Caco-2 (cell line): ENCODE data around the gene CGB8. TPM values are rescaled to one million over a fixed set of nuclear protein-coding genes. Genes with fewer than 3 reads are reported as not detected.
A peak's percentile ranks its signal among the peaks of the same experiment; 100 is the strongest.

Experiments
- BruUV-seq: library from RNA; stranded (reverse); fragments of 400-500 nt; replicated peaks from 2 replicates; lab custom pipeline; 2021; lab: Mats Ljungman, UMichigan
- CTCF ChIA-PET: fragments of 300-600 bp; sonication (Branson Sonifier 250); formaldehyde crosslinking; loops from one replicate; lab custom pipeline; 2022; ENCODE audit warnings: antibody characterized with exemption; lab: Charles Lee
- POLR2A ChIA-PET: fragments of 300-600 bp; sonication (Branson Sonifier 250); formaldehyde crosslinking; loops from one replicate; lab custom pipeline; 2022; ENCODE audit warnings: antibody characterized with exemption; lab: Charles Lee
- DNase-seq, 2 experiments: peaks; one replicate each; pipeline versions ENCODE4 v3.0.0 to v3.0.0-alpha.2; 2020 to 2022
- H3K27me3 ChIP-seq: replicated peaks from 2 replicates; pipeline ENCODE4 v1.6.0; 2011; ENCODE audit warnings: low read length; ENCODE audit not compliant: control insufficient read depth, insufficient read depth
- H3K36me3 ChIP-seq: 2 replicates; pipeline ENCODE4 v1.5.1; 2011; ENCODE audit warnings: low read length; ENCODE audit not compliant: control insufficient read depth, insufficient read depth
- H3K4me1 ChIP-seq: fragments of 250-450 bp; sonication (Bioruptor Pico); 2 replicates; pipeline ENCODE4 v1.5.1; 2020; ENCODE audit warnings: mild to moderate bottlenecking
- H3K4me3 ChIP-seq: 2 replicates; pipeline ENCODE4 v1.5.1; 2011; ENCODE audit warnings: low read depth, mild to moderate bottlenecking, control low read depth, low read length
- H3K9me3 ChIP-seq: fragments of 250-450 bp; sonication (Bioruptor Pico); 2 replicates; pipeline ENCODE4 v1.5.1; 2020; ENCODE audit warnings: mild to moderate bottlenecking, moderate library complexity
- H3K27ac Mint-ChIP-seq: one replicate; pipeline ENCODE4 v1.8.0; 2022; ENCODE audit warnings: mixed read lengths; ENCODE audit not compliant: unreplicated experiment
- H3K27me3 Mint-ChIP-seq: one replicate; pipeline ENCODE4 v1.8.0; 2022; ENCODE audit warnings: mixed read lengths; ENCODE audit not compliant: insufficient read depth, unreplicated experiment
- H3K36me3 Mint-ChIP-seq: one replicate; pipeline ENCODE4 v1.8.0; 2022; ENCODE audit warnings: mild to moderate bottlenecking, mixed read lengths; ENCODE audit not compliant: insufficient read depth, unreplicated experiment
- H3K4me1 Mint-ChIP-seq: one replicate; pipeline ENCODE4 v1.8.0; 2022; ENCODE audit warnings: low read depth, mixed read lengths; ENCODE audit not compliant: unreplicated experiment
- H3K4me3 Mint-ChIP-seq: one replicate; pipeline ENCODE4 v1.8.0; 2022; ENCODE audit warnings: mild to moderate bottlenecking, moderate library complexity, mixed read lengths; ENCODE audit not compliant: unreplicated experiment
- H3K9me3 Mint-ChIP-seq: one replicate; pipeline ENCODE4 v1.8.0; 2022; ENCODE audit warnings: mixed read lengths; ENCODE audit not compliant: unreplicated experiment
- CTCF ChIP-seq, 2 experiments: fragments of 200-600 bp in 1 of 2; IDR thresholded peaks; 1 replicate in 1 of 2; 2 replicates in 1 of 2; pipeline versions ENCODE4 v1.5.1 to v1.8.0; 2011 to 2022; ENCODE audit warnings: antibody characterized with exemption in 1 of 2, control low read depth in 1 of 2, inconsistent platforms in 1 of 2, low read depth in 1 of 2, low read length in 1 of 2, mild to moderate bottlenecking in 1 of 2, moderate library complexity in 1 of 2; ENCODE audit not compliant: insufficient read depth in 1 of 2, severe bottlenecking in 1 of 2, unreplicated experiment in 1 of 2
- intact Hi-C: fragments of 100-400 bp; cut with micrococcal nuclease; formaldehyde crosslinking; loops from one replicate; pipeline ENCODE4 v1.10.0; 2022; ENCODE audit not compliant: unreplicated experiment
- total RNA-seq: library from RNA; stranded (reverse); gene quantifications from 2 replicates; pipeline ENCODE4 v1.2.3, GENCODE V29; 2022

CGB8 gene
- total RNA-seq, 1 experiment from 2014 or later = not detected

DNA sequence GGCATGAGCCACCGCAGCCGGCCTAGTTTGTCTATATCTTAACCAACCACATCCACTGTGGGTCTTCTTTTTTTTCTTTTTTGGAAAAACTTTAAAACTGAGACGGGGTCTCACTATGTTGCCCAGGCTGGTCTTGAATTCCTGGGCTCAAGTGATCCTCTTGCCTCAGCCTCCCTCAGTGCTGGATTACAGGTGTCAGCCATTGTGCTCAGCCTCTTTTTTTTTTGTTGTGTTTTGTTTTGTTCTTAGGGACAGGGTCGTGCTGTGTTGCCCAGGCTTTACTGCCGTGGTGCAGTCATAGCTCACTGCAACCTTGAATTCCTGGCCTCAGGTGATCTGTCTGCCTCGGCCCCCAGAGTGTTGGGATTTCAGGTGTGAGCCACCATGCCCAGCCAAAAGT lies 43.8 kb upstream of the CGB8 start:
- intact Hi-C loops = no loop called here
- no peak for TF ChIP-seq CTCF (IDR thresholded peaks at IDR 0.05; ENCODE audit: insufficient read depth in 1 of 2, low read depth in 1 of 2, low read length in 1 of 2, severe bottlenecking in 1 of 2, unreplicated experiment in 1 of 2)
- no peak for DNase-seq
- no peaks in the 10 kb centered on the region for H3K27me3 ChIP-seq
- no peaks in the 10 kb centered on the region for H3K27me3 Mint-ChIP-seq
- no peak overlapping the region for H3K4me3 Mint-ChIP-seq
- no peaks in the 10 kb centered on the region for H3K9me3 ChIP-seq
- H3K27ac Mint-ChIP-seq = no peak overlapping the region
- no peaks in the 10 kb centered on the region for H3K9me3 Mint-ChIP-seq
- peaks cover 1% of the 10 kb centered on the region for H3K4me1 Mint-ChIP-seq
- no peaks in the 10 kb centered on the region; the same call in 1 of the 2 replicates for H3K4me1 ChIP-seq
- H3K36me3 Mint-ChIP-seq = peaks cover 97% of the 10 kb centered on the region
- POLR2A ChIA-PET = interaction anchor here (1.0 kb wide), 1 partner anchor 36 kb away, joined by 3 read pairs; no protein-coding TSS in a partner anchor
- CTCF ChIA-PET = no interaction called here
- peaks cover 1% of the 10 kb centered on the region for H3K36me3 ChIP-seq
- BruUV-seq = no TSS peak
- H3K4me3 ChIP-seq = no peak overlapping the region

- no peak overlapping the region for H3K4me3 Mint-ChIP-seq
- no peaks in the 10 kb centered on the region for H3K9me3 Mint-ChIP-seq
- POLR2A ChIA-PET = interaction anchor here (1.0 kb wide), 1 partner anchor 37 kb away, joined by 3 read pairs; no protein-coding TSS in a partner anchor
- H3K4me3 ChIP-seq = no peak overlapping the region
- no TSS peak for BruUV-seq
- peaks cover 7% of the 10 kb centered on the region for H3K4me1 Mint-ChIP-seq
- H3K27me3 Mint-ChIP-seq = no peaks in the 10 kb centered on the region
- H3K27ac Mint-ChIP-seq = peak overlapping the region; percentile 48
- intact Hi-C loops = no loop called here
- H3K36me3 ChIP-seq = peaks cover 1% of the 10 kb centered on the region
- peaks cover 97% of the 10 kb centered on the region for H3K36me3 Mint-ChIP-seq
- no peaks in the 10 kb centered on the region for H3K9me3 ChIP-seq
- CTCF ChIA-PET = no interaction called here
- DNase-seq = no peak
- H3K4me1 ChIP-seq = no peaks in the 10 kb centered on the region
- TF ChIP-seq CTCF (IDR thresholded peaks at IDR 0.05; ENCODE audit: insufficient read depth in 1 of 2, low read depth in 1 of 2, low read length in 1 of 2, severe bottlenecking in 1 of 2, unreplicated experiment in 1 of 2) = no peak
- no peaks in the 10 kb centered on the region for H3K27me3 ChIP-seq
These were observed 42.6 kb upstream of the CGB8 start for GRCh38 chr19:49091391-49092038.

DNA sequence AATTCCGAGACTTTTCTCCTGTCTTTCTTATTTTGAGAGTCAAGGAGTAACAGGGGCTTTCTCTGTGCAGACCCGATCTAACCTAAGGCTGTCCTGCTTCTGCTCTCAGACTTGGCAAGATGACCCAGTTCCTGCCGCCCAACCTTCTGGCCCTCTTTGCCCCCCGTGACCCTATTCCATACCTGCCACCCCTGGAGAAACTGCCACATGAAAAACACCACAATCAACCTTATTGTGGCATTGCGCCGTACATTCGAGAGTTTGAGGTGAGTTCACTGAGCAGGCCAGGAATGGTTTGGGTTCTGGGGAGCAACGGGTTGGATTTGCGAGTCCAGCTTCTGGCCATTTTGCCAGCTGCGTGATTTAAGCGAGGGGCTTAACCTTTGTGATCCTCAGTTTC lies 37.4 kb upstream of the CGB8 start:
- H3K36me3 Mint-ChIP-seq = peaks cover 65% of the 10 kb centered on the region
- no peak for DNase-seq
- no peak for TF ChIP-seq CTCF (IDR thresholded peaks at IDR 0.05; ENCODE audit: insufficient read depth in 1 of 2, low read depth in 1 of 2, low read length in 1 of 2, severe bottlenecking in 1 of 2, unreplicated experiment in 1 of 2)
- Histone ChIP-seq H3K4me1 (0 out of 2 replicates have a peak, but pooled peaks cover 7% of the 10 kb centered on the region), H3K27me3 (no peaks in the 10 kb centered on the region), H3K9me3 (no peaks in the 10 kb centered on the region), H3K36me3 (no peaks in the 10 kb centered on the region), H3K4me3 (peak overlapping the region; percentile 71)
- H3K9me3 Mint-ChIP-seq = no peaks in the 10 kb centered on the region
- POLR2A ChIA-PET = no interaction called here
- peaks cover 17% of the 10 kb centered on the region for H3K4me1 Mint-ChIP-seq
- no peaks in the 10 kb centered on the region for H3K27me3 Mint-ChIP-seq
- H3K4me3 Mint-ChIP-seq = peak overlapping the region; percentile 92
- H3K27ac Mint-ChIP-seq = peak overlapping the region; percentile 78
- intact Hi-C loops = no loop called here
- no TSS peak for BruUV-seq
- CTCF ChIA-PET = no interaction called here
